Fibroblast of lung (primary cell): Measurements from ENCODE around the gene ADGRD2. TPM values are rescaled to one million over a fixed set of nuclear protein-coding genes. Genes with fewer than 3 reads are reported as not detected.

Experiments
- DNase-seq, 2 donors: peaks; one replicate each; pipeline versions ENCODE4 v3.0.0 to v3.0.0-alpha.2; 2010; ENCODE audit warnings: low read depth in 2 of 2
- H2AFZ ChIP-seq: 2 replicates; pipeline ENCODE4 v1.5.1; 2012; ENCODE audit warnings: low read length, control low read depth, inconsistent platforms
- H3K27ac ChIP-seq: 2 replicates; pipeline ENCODE4 v1.5.1; 2011; ENCODE audit warnings: low read length, control low read depth; ENCODE audit not compliant: insufficient read depth
- H3K27me3 ChIP-seq: 2 replicates; pipeline ENCODE4 v1.5.1; 2011; ENCODE audit warnings: mild to moderate bottlenecking, low read length; ENCODE audit not compliant: control insufficient read depth, insufficient read depth
- H3K36me3 ChIP-seq: 2 replicates; pipeline ENCODE4 v1.5.1; 2011; ENCODE audit warnings: low read length; ENCODE audit not compliant: control insufficient read depth, insufficient read depth
- H3K4me1 ChIP-seq: 2 replicates; pipeline ENCODE4 v1.5.1; 2011; ENCODE audit warnings: low read length; ENCODE audit not compliant: control insufficient read depth, insufficient read depth; ENCODE audit errors: extremely low read depth
- H3K4me2 ChIP-seq: 2 replicates; pipeline ENCODE4 v1.5.1; 2011; ENCODE audit warnings: low read length, control low read depth; ENCODE audit not compliant: insufficient read depth; ENCODE audit errors: extremely low read depth
- H3K4me3 ChIP-seq, 4 experiments: fragments of 200-600 bp in 1 of 4; sonication (generic) in 1 of 4; replicated peaks in 1 of 4; 2 replicates each; pipeline ENCODE4 v1.5.1; 2011 to 2016; ENCODE audit warnings: low read length in 4 of 4, low read depth in 3 of 4, mild to moderate bottlenecking in 3 of 4, control low read depth in 2 of 4, inconsistent platforms in 1 of 4, mixed read lengths in 1 of 4; ENCODE audit not compliant: insufficient read depth in 1 of 4; ENCODE audit errors: control extremely low read depth in 1 of 4
- H3K79me2 ChIP-seq: 2 replicates; pipeline ENCODE4 v1.5.1; 2012; ENCODE audit warnings: mild to moderate bottlenecking, low read length, inconsistent platforms; ENCODE audit not compliant: control insufficient read depth, insufficient read depth
- H3K9ac ChIP-seq: 2 replicates; pipeline ENCODE4 v1.5.1; 2011; ENCODE audit warnings: mild to moderate bottlenecking, low read length, control low read depth; ENCODE audit not compliant: insufficient read depth
- H3K9me3 ChIP-seq: 2 replicates; pipeline ENCODE4 v1.5.1; 2012; ENCODE audit warnings: low read depth, low read length; ENCODE audit not compliant: control insufficient read depth, insufficient read depth
- H4K20me1 ChIP-seq: 2 replicates; pipeline ENCODE4 v1.5.1; 2011; ENCODE audit warnings: low read length; ENCODE audit not compliant: control insufficient read depth, insufficient read depth; ENCODE audit errors: extremely low read depth
- EZH2 ChIP-seq: IDR thresholded peaks from 2 replicates; pipeline ENCODE4 v1.5.1; 2012; ENCODE audit warnings: low read length, control low read depth, mild to moderate bottlenecking; ENCODE audit errors: missing control alignments
- polyA plus RNA-seq, 2 donors: library from polyadenylated mRNA; depleted of rRNA in 1 of 2; stranded (reverse) in 1 of 2; unstranded in 1 of 2; fragments of >200 nt; gene quantifications; 2 replicates each; pipeline ENCODE4 v1.2.1, GENCODE V29; 2011 to 2012; ENCODE audit warnings: missing spikeins in 1 of 2
- total RNA-seq: library from RNA; depleted of rRNA; stranded (reverse); fragments of >200 nt; gene quantifications from 2 replicates; pipeline ENCODE4 v1.2.1, GENCODE V29; 2014
- TF ChIP-seq, protein P1 (sequence below), 2 donors: IDR thresholded peaks in 1 of 2; conservative IDR thresholded peaks in 1 of 2; 1 replicate in 1 of 2; 2 replicates in 1 of 2; pipeline ENCODE4 v1.5.1; 2011 to 2012; ENCODE audit warnings: low read length in 2 of 2, control low read depth in 1 of 2, inconsistent platforms in 1 of 2, low read depth in 1 of 2, mild to moderate bottlenecking in 1 of 2

The ADGRD2 gene
- total and polyA plus RNA-seq, 2 donors (not counting 1 experiment from before 2014, with no cell fraction given): not detected

DNA sequence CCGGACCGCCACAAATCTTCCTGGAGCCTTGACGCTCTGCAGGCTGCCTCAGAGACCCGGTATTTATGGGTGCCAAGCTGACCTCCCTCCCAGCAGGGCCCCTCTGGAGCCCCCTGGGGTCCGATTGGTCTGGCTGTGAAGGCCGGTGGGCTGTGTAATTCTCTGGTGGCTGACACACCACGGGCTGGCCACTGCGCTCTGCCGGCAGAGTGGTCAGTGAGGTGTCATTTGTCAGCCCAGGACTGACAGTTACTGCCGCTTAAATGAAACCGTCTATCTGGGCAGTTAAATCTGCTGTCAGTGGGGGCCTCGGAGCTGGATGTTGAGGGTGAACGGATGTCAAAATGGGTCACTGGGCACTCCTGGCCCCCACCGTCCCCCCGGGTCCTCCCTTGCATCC, 46.2 kb downstream of the ADGRD2 start:
- H3K79me2 ChIP-seq: no peaks in the 10 kb centered on the region
- H3K4me2 ChIP-seq: no peak overlapping the region
- H3K4me1 ChIP-seq: no peaks in the 10 kb centered on the region
- no peak overlapping the region for H3K4me3 ChIP-seq
- no peak for DNase-seq
- H3K9ac ChIP-seq: no peak overlapping the region
- no peaks in the 10 kb centered on the region for H3K9me3 ChIP-seq
- H3K27ac ChIP-seq: no peak overlapping the region
- H3K36me3 ChIP-seq: no peaks in the 10 kb centered on the region
- no peak overlapping the region for H2AFZ ChIP-seq
- no peaks in the 10 kb centered on the region for H4K20me1 ChIP-seq
- TF ChIP-seq, protein P1, sequence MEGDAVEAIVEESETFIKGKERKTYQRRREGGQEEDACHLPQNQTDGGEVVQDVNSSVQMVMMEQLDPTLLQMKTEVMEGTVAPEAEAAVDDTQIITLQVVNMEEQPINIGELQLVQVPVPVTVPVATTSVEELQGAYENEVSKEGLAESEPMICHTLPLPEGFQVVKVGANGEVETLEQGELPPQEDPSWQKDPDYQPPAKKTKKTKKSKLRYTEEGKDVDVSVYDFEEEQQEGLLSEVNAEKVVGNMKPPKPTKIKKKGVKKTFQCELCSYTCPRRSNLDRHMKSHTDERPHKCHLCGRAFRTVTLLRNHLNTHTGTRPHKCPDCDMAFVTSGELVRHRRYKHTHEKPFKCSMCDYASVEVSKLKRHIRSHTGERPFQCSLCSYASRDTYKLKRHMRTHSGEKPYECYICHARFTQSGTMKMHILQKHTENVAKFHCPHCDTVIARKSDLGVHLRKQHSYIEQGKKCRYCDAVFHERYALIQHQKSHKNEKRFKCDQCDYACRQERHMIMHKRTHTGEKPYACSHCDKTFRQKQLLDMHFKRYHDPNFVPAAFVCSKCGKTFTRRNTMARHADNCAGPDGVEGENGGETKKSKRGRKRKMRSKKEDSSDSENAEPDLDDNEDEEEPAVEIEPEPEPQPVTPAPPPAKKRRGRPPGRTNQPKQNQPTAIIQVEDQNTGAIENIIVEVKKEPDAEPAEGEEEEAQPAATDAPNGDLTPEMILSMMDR (conservative IDR thresholded peaks at IDR 0.05 in 1 of 2, IDR thresholded peaks at IDR 0.05 in 1 of 2; ENCODE audit: low read depth in 1 of 2, low read length in 2 of 2): no peak
- H3K27me3 ChIP-seq: peaks cover 12% of the 10 kb centered on the region

DNA sequence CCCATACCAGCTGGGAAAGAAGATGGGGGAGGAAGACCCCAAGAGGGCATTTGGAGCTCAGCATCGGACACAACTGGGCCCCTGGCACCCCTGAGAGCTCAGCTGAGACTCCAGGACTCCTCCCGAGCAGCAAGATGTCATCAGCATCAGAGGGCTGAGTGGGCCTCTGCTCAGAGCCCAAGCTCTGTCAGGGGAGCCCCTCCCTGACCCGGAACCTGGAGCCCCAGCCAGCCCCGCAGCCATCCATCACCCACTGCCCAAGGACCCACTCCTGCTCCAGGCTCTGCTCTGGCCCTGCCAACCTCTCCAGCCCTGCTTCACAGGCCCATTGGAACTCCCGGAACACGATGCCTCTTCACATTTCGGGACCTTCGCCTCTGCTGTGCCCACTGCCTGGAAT, 47.2 kb downstream of the ADGRD2 start:
- peaks cover 22% of the 10 kb centered on the region for H3K27me3 ChIP-seq
- no peak overlapping the region for H2AFZ ChIP-seq

DNA sequence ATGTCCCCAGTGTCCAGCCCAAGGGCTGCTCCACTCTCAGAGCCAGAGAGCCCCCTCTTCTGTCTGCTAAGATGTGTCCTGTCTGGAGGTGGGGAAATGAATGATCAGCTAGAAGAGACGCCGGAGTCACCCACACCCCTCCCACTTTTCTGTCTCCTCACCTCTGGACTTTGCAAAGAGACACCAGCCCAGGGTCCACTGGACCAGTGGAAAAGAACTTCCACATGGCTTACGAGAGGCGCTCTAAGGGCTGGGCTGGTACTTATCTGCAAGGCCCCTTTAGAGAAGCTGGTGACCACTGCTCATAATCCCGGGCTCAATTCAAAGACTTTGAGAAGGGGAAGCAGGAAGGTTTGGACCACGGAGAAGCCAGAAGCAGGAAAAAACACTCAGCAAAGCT, 47.8 kb downstream of the ADGRD2 start:
- no peak for DNase-seq
- Histone ChIP-seq H3K9me3 (no peaks in the 10 kb centered on the region), H3K36me3 (no peaks in the 10 kb centered on the region), H3K4me1 (no peaks in the 10 kb centered on the region), H3K4me2 (no peak overlapping the region), H3K9ac (no peak overlapping the region), H2AFZ (no peak overlapping the region), H3K27me3 (peaks cover 25% of the 10 kb centered on the region), H3K79me2 (no peaks in the 10 kb centered on the region), H3K4me3 (no peak overlapping the region), H4K20me1 (no peaks in the 10 kb centered on the region), H3K27ac (no peak overlapping the region)
- no peak for TF ChIP-seq EZH2
- TF ChIP-seq, protein P1 (conservative IDR thresholded peaks at IDR 0.05 in 1 of 2, IDR thresholded peaks at IDR 0.05 in 1 of 2; ENCODE audit: low read depth in 1 of 2, low read length in 2 of 2): no peak

More for the DNA sequence above, 47.2 kb downstream of the ADGRD2 start:
- Histone ChIP-seq H3K4me2 (no peak overlapping the region), H4K20me1 (no peaks in the 10 kb centered on the region), H3K9me3 (no peaks in the 10 kb centered on the region), H3K4me3 (no peak overlapping the region), H3K36me3 (no peaks in the 10 kb centered on the region), H3K27ac (no peak overlapping the region), H3K9ac (no peak overlapping the region), H3K79me2 (no peaks in the 10 kb centered on the region), H3K4me1 (no peaks in the 10 kb centered on the region)
- TF ChIP-seq, protein P1 (conservative IDR thresholded peaks at IDR 0.05 in 1 of 2, IDR thresholded peaks at IDR 0.05 in 1 of 2; ENCODE audit: low read depth in 1 of 2, low read length in 2 of 2): no peak
- TF ChIP-seq EZH2: no peak
- DNase-seq: no peak
